ENCODE data around the gene PHIP. TPM values are rescaled to one million over a fixed set of nuclear protein-coding genes. Genes with fewer than 3 reads are reported as not detected.

Gene PHIP
- total RNA-seq, 1 donor from 2014 or later: 129 TPM

GRCh38 chr6:79081663-79082062 is 3.6 kb upstream of the PHIP start:
- Histone ChIP-seq H2AFZ (replicated peaks) (no peak overlapping the region), H3K4me1 (peaks cover 23% of the 10 kb centered on the region), H3K4me2 (peak overlapping the region; percentile 45), H3K9me3 (ENCODE audit: low read depth) (no peaks in the 10 kb centered on the region), H4K20me1 (ENCODE audit: low read depth) (no peaks in the 10 kb centered on the region), H3F3A (ENCODE audit: low read depth) (peaks cover 5% of the 10 kb centered on the region), H3K9ac (no peak overlapping the region), H3K36me3 (no peaks in the 10 kb centered on the region), H3K27me3 (no peaks in the 10 kb centered on the region), H3K79me2 (ENCODE audit: low read depth) (peaks cover 36% of the 10 kb centered on the region), H3K27ac (no peak overlapping the region), H3K4me3 (no peak overlapping the region)
- Mint-ChIP-seq H3K4me3 (no peak overlapping the region), H3K27ac (no peak overlapping the region), H3K36me3 (no peaks in the 10 kb centered on the region), H3K9me3 (no peaks in the 10 kb centered on the region), H3K4me1 (peaks cover 22% of the 10 kb centered on the region), H3K27me3 (ENCODE audit: insufficient read depth, low read depth) (peaks cover 6% of the 10 kb centered on the region)
- no peak for TF ChIP-seq EZH2 (IDR thresholded peaks at IDR 0.05)
- DNase-seq (ENCODE audit: low spot score): no peak

GRCh38 chr6:79079561-79080041 is 1.5 kb upstream of the PHIP start:
- peak overlapping the region; percentile 13 for H3K27ac ChIP-seq
- peak overlapping the region; percentile 94 for H3K4me3 Mint-ChIP-seq

DNA sequence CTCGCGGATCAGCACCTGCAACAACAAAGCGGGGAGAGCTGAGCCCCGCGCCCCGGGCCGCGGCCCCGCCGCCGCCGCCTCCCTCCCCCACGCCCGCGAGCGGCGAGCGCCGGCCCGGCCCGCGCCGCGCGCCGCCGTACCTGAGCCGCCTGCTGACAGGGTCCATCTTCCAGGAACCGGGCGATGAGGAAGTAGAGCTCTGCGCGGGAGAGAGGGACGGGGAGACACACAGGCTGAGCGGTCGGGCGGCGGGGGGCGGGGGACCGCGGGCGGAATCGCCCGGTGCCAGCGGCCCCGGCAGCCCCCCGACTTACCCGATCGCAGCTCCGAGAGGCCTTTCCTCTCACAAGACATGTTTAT is 359 bp downstream of the PHIP start:
- Histone ChIP-seq H3K9me3 (ENCODE audit: low read depth) (no peaks in the 10 kb centered on the region), H3K27ac (peak overlapping the region; percentile 99), H3K79me2 (ENCODE audit: low read depth) (peaks cover 75% of the 10 kb centered on the region), H3K4me1 (peaks cover 44% of the 10 kb centered on the region), H3K9ac (peak overlapping the region; percentile 93), H3K4me3 (peak overlapping the region; percentile 98), H3K36me3 (no peaks in the 10 kb centered on the region), H2AFZ (replicated peaks) (peak overlapping the region; percentile 93), H3K27me3 (no peaks in the 10 kb centered on the region), H4K20me1 (ENCODE audit: low read depth) (peaks cover 32% of the 10 kb centered on the region), H3K4me2 (peak overlapping the region; percentile 88), H3F3A (ENCODE audit: low read depth) (no peaks in the 10 kb centered on the region)
- Mint-ChIP-seq H3K9me3 (peaks cover 2% of the 10 kb centered on the region), H3K4me3 (peak overlapping the region; percentile 94), H3K36me3 (peaks cover 25% of the 10 kb centered on the region), H3K4me1 (peaks cover 48% of the 10 kb centered on the region), H3K27me3 (ENCODE audit: insufficient read depth, low read depth) (peaks cover 7% of the 10 kb centered on the region), H3K27ac (peak overlapping the region; percentile 90)
- TF ChIP-seq CTCF (IDR thresholded peaks at IDR 0.05): no peak
- TF ChIP-seq EZH2phosphoT487 (IDR thresholded peaks at IDR 0.05): no peak
- no peak for TF ChIP-seq EZH2 (IDR thresholded peaks at IDR 0.05)
- DNase-seq (ENCODE audit: low spot score): no peak

More at GRCh38 chr6:79079561-79080041, 1.5 kb upstream of the PHIP start:
- no peaks in the 10 kb centered on the region for H3K27me3 ChIP-seq
- peaks cover 7% of the 10 kb centered on the region for H3K27me3 Mint-ChIP-seq (ENCODE audit: insufficient read depth, low read depth)
- peaks cover 13% of the 10 kb centered on the region for H4K20me1 ChIP-seq (ENCODE audit: low read depth)
- peak overlapping the region; percentile 93 for H2AFZ ChIP-seq (replicated peaks)
- peaks cover 5% of the 10 kb centered on the region for H3F3A ChIP-seq (ENCODE audit: low read depth)
- peak; percentile 41 for DNase-seq (ENCODE audit: low spot score)
- peak overlapping the region; percentile 98 for H3K4me3 ChIP-seq
- peak overlapping the region; percentile 99 for H3K27ac Mint-ChIP-seq
- peak overlapping the region; percentile 93 for H3K9ac ChIP-seq
- peaks cover 39% of the 10 kb centered on the region for H3K4me1 Mint-ChIP-seq
- H3K9me3 Mint-ChIP-seq: no peaks in the 10 kb centered on the region
- TF ChIP-seq EZH2 (IDR thresholded peaks at IDR 0.05) (no peak), EZH2phosphoT487 (IDR thresholded peaks at IDR 0.05) (no peak), CTCF (IDR thresholded peaks at IDR 0.05) (no peak)
- peaks cover 13% of the 10 kb centered on the region for H3K36me3 Mint-ChIP-seq
- H3K4me2 ChIP-seq: peak overlapping the region; percentile 88
- H3K79me2 ChIP-seq (ENCODE audit: low read depth): peaks cover 56% of the 10 kb centered on the region
- H3K4me1 ChIP-seq: peaks cover 30% of the 10 kb centered on the region
- H3K9me3 ChIP-seq (ENCODE audit: low read depth): no peaks in the 10 kb centered on the region
- H3K36me3 ChIP-seq: no peaks in the 10 kb centered on the region

DNA sequence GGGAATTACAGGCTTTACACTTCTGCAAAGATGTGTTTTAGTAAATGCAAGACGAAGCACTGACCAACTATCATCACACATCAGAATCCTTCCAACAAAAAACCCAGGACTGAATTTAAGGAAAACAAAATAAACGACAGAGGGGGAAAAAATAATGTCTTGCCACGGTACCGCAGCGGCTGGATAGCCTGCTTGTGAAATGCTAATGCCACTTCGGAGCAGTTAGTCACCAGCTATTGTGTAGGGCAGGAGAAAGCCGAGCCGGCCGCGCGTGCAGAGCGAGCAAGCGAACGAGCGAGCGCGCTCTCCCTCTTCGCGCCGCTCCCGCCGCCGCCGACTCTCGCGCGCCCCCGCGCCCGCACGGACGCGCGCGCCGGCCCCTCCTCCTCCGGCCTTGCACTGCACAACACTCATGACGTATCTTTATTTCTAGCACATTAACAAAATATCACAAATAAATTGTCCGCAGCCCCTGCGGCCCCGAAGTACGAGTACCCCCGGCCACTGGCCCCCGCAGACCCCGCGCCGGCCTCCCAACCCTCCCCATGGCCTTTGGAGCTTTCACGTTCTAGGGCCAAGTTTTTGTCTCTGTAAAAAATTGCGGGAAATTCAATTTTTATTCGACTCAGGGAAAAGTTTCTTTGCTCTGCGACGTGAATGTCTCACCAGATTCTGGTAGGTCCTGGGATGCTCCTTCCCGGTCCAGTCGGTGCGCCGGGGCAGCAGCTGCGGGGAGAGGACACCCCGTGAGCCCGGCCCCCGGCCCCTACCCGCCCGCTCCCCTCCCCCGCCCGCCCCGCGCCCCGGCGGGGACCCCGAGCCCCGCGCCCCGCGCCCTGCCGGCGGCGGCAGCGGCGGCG is 1.0 kb downstream of the PHIP start:
- Histone ChIP-seq H3K4me1 (peaks cover 40% of the 10 kb centered on the region), H3K27ac (peak overlapping the region; percentile 89), H2AFZ (replicated peaks) (no peak overlapping the region), H3K27me3 (no peaks in the 10 kb centered on the region), H3K79me2 (ENCODE audit: low read depth) (peaks cover 82% of the 10 kb centered on the region), H3F3A (ENCODE audit: low read depth) (no peaks in the 10 kb centered on the region), H3K4me2 (peak overlapping the region; percentile 91), H3K4me3 (peak overlapping the region; percentile 96), H3K9me3 (ENCODE audit: low read depth) (no peaks in the 10 kb centered on the region), H4K20me1 (ENCODE audit: low read depth) (peaks cover 39% of the 10 kb centered on the region), H3K36me3 (no peaks in the 10 kb centered on the region), H3K9ac (peak overlapping the region; percentile 83)
- peak; percentile 96 for DNase-seq (ENCODE audit: low spot score)
- Mint-ChIP-seq H3K36me3 (peaks cover 26% of the 10 kb centered on the region), H3K4me3 (peak overlapping the region; percentile 93), H3K27me3 (ENCODE audit: insufficient read depth, low read depth) (peaks cover 9% of the 10 kb centered on the region), H3K9me3 (peaks cover 2% of the 10 kb centered on the region), H3K4me1 (peaks cover 43% of the 10 kb centered on the region), H3K27ac (peak overlapping the region; percentile 91)
- TF ChIP-seq EZH2 (IDR thresholded peaks at IDR 0.05) (no peak), CTCF (IDR thresholded peaks at IDR 0.05) (no peak), EZH2phosphoT487 (IDR thresholded peaks at IDR 0.05) (no peak)
